Endothelial cell of umbilical vein (primary cell): ENCODE measurements around the gene CTSD. TPM values are rescaled to one million over a fixed set of nuclear protein-coding genes. Genes with fewer than 3 reads are reported as not detected.

ENCODE experiments used
- BruUV-seq: library from RNA; stranded (reverse); fragments of 400-500 nt; replicated peaks from 2 replicates; lab custom pipeline; 2021; lab: Mats Ljungman, UMichigan
- CTCF ChIA-PET: fragments of 300-600, 350-600 bp; sonication (Branson Sonifier 250); formaldehyde crosslinking; loops from one replicate; lab custom pipeline; 2021; ENCODE audit warnings: antibody characterized with exemption, inconsistent platforms; lab: Charles Lee
- POLR2A ChIA-PET: fragments of 300-600, 350-600 bp; sonication (Branson Sonifier 250); formaldehyde crosslinking; loops from one replicate; lab custom pipeline; 2021; ENCODE audit warnings: antibody characterized with exemption, inconsistent platforms; lab: Charles Lee
- DNase-seq: peaks from one replicate; pipeline ENCODE4 v3.0.0-alpha.2; 2011; ENCODE audit warnings: low read depth, low spot score
- FAIRE-seq: peaks from 2 replicates; lab custom pipeline; 2011; peaks lifted over from hg19 to GRCh38; lab: Jason Lieb, UNC
- H2AFZ ChIP-seq: 2 replicates; pipeline ENCODE4 v1.6.0; 2012; ENCODE audit warnings: low read depth, low read length, control low read depth, inconsistent platforms
- H3K27ac ChIP-seq: 2 replicates; pipeline ENCODE4 v1.5.1; 2011; ENCODE audit warnings: low read depth, mild to moderate bottlenecking, control low read depth, low read length, moderate library complexity; ENCODE audit not compliant: insufficient read depth
- H3K27me3 ChIP-seq, 2 experiments: 2 replicates each; pipeline versions ENCODE4 v1.6.0 to v1.6.1; 2011; ENCODE audit warnings: low read length in 2 of 2, mixed read lengths in 1 of 2; ENCODE audit not compliant: control insufficient read depth in 2 of 2, insufficient read depth in 2 of 2
- H3K36me3 ChIP-seq, 2 experiments: 2 replicates in 1 of 2; 3 replicates in 1 of 2; pipeline ENCODE4 v1.5.1; 2011; ENCODE audit warnings: low read length in 2 of 2, mild to moderate bottlenecking in 1 of 2, moderate library complexity in 1 of 2; ENCODE audit not compliant: control insufficient read depth in 2 of 2, insufficient read depth in 2 of 2; ENCODE audit errors: extremely low read depth in 1 of 2
- H3K4me1 ChIP-seq: 3 replicates; pipeline ENCODE4 v1.5.1; 2011; ENCODE audit warnings: mild to moderate bottlenecking, low read length; ENCODE audit not compliant: control insufficient read depth, insufficient read depth; ENCODE audit errors: extremely low read depth
- H3K4me2 ChIP-seq: 2 replicates; pipeline ENCODE4 v1.6.1; 2011; ENCODE audit warnings: low read length, control low read depth, mixed read lengths; ENCODE audit not compliant: insufficient read depth
- H3K4me3 ChIP-seq, 3 experiments: fragments of 200-600 bp in 1 of 3; sonication (generic), shearing (Covaris generic) in 1 of 3; replicated peaks in 1 of 3; 2 replicates each; pipeline ENCODE4 v1.5.1; 2011 to 2016; ENCODE audit warnings: control low read depth in 3 of 3, low read length in 3 of 3, mild to moderate bottlenecking in 2 of 3, inconsistent platforms in 1 of 3, low read depth in 1 of 3, moderate library complexity in 1 of 3; ENCODE audit not compliant: insufficient read depth in 1 of 3
- H3K79me2 ChIP-seq: 2 replicates; pipeline ENCODE4 v1.6.0; 2012; ENCODE audit warnings: low read length, inconsistent platforms; ENCODE audit not compliant: control insufficient read depth, insufficient read depth
- H3K9ac ChIP-seq: replicated peaks from 2 replicates; pipeline ENCODE3; 2011; ENCODE audit warnings: low read length, control low read depth; ENCODE audit not compliant: insufficient read depth; ENCODE audit errors: extremely low read depth
- H3K9me1 ChIP-seq: replicated peaks from 3 replicates; pipeline ENCODE4 v1.6.0; 2011; ENCODE audit warnings: mild to moderate bottlenecking, low read length; ENCODE audit not compliant: control insufficient read depth, insufficient read depth; ENCODE audit errors: extremely low read depth
- H3K9me3 ChIP-seq: replicated peaks from 2 replicates; pipeline ENCODE4 v1.5.1; 2012; ENCODE audit warnings: low read length, inconsistent platforms; ENCODE audit not compliant: control insufficient read depth, insufficient read depth
- H4K20me1 ChIP-seq: replicated peaks from 2 replicates; pipeline ENCODE3; 2011; ENCODE audit warnings: mild to moderate bottlenecking, low read length; ENCODE audit not compliant: control insufficient read depth, insufficient read depth; ENCODE audit errors: extremely low read depth
- CTCF ChIP-seq, 2 donors: IDR thresholded peaks; 1 replicate in 1 of 2; 2 replicates in 1 of 2; pipeline ENCODE4 v1.5.1; 2011; ENCODE audit warnings: low read length in 2 of 2, mild to moderate bottlenecking in 2 of 2, moderate library complexity in 2 of 2, control low read depth in 1 of 2, inconsistent platforms in 1 of 2, low read depth in 1 of 2; ENCODE audit not compliant: insufficient read depth in 1 of 2; ENCODE audit errors: extremely low read depth in 1 of 2
- EZH2 ChIP-seq: IDR thresholded peaks from 2 replicates; pipeline ENCODE4 v1.6.1; 2012; ENCODE audit warnings: borderline replicate concordance, low read depth, mild to moderate bottlenecking, moderate library complexity, low read length, inconsistent platforms; ENCODE audit not compliant: severe bottlenecking
- FOS ChIP-seq: IDR thresholded peaks from 2 replicates; pipeline ENCODE4 v1.6.1; 2011; ENCODE audit warnings: mild to moderate bottlenecking, low read length, moderate library complexity, borderline replicate concordance; ENCODE audit not compliant: insufficient read depth
- GATA2 ChIP-seq: IDR thresholded peaks from 2 replicates; pipeline ENCODE4 v1.7.0; 2011; ENCODE audit warnings: low read depth, mild to moderate bottlenecking, moderate library complexity, mixed read lengths, low read length; ENCODE audit not compliant: insufficient read length, insufficient read depth
- JUN ChIP-seq: IDR thresholded peaks from 2 replicates; pipeline ENCODE4 v1.6.1; 2011; ENCODE audit warnings: borderline replicate concordance, low read depth; ENCODE audit not compliant: insufficient read length, insufficient read depth
- MAX ChIP-seq: IDR thresholded peaks from 2 replicates; pipeline ENCODE4 v1.6.1; 2011; ENCODE audit not compliant: insufficient read depth, insufficient read length
- MYC ChIP-seq: IDR thresholded peaks from one replicate; pipeline ENCODE4 v1.6.1; 2011; ENCODE audit warnings: mild to moderate bottlenecking, low read depth, low read length
- POLR2A ChIP-seq: IDR thresholded peaks from 2 replicates; pipeline ENCODE4 v1.6.1; 2012; ENCODE audit warnings: low read depth, mild to moderate bottlenecking, control low read depth, low read length
- POLR2AphosphoS5 ChIP-seq: IDR thresholded peaks from 2 replicates; pipeline ENCODE4 v1.6.1; 2012; ENCODE audit warnings: low read depth, mild to moderate bottlenecking, control low read depth, low read length, moderate library complexity; ENCODE audit not compliant: insufficient read depth
- dilution Hi-C: fragments of 300-500 bp; cut with MboI; formaldehyde crosslinking; loops from one replicate; pipeline ENCODE4 v1.15.0; 2019; ENCODE audit warnings: low sequenced_read_pairs; ENCODE audit not compliant: extremely low pct_ligation_motif_present
- intact Hi-C: fragments of 100-400 bp; cut with micrococcal nuclease; formaldehyde crosslinking; loops from one replicate; pipeline ENCODE4 v1.10.0; 2022
- polyA plus RNA-seq, 4 experiments: library from polyadenylated mRNA; depleted of rRNA in 3 of 4; stranded (reverse) in 3 of 4; unstranded in 1 of 4; fragments of >200 nt; gene quantifications; 2 replicates each; pipeline versions ENCODE4 v1.2.1 to v1.2.3, GENCODE V29; 2011 to 2012; ENCODE audit warnings: missing spikeins in 1 of 4
- total RNA-seq: library from RNA; stranded (reverse); gene quantifications from 2 replicates; pipeline ENCODE4 v1.2.3, GENCODE V29; 2021

Gene CTSD
- total and polyA plus RNA-seq, 2 donors (not counting 3 experiments of a cell fraction or from before 2014, with no cell fraction given), result 215 to 248 TPM

GRCh38 chr11:1750481-1750839 lies 13.3 kb downstream of the CTSD start, which contains the start of gene IFITM10:
Gene IFITM10, minus strand, starts transcription at chr11:1750595. Its CDS starts 153 bp downstream, at chr11:1750442.
- Histone ChIP-seq H3K4me3 (no peak within 1 kb of the TSS), H4K20me1 (no peaks in the 10 kb centered on the region), H3K9ac (no peak within 1 kb of the TSS), H3K79me2 (no peaks in the 10 kb centered on the region), H3K9me3 (no peaks in the 10 kb centered on the region), H3K27me3 (peaks cover 15 to 16% of the 10 kb centered on the region in 2 experiments), H3K27ac (no peak within 1 kb of the TSS), H3K36me3 (peaks cover 0 to 9% of the 10 kb centered on the region in 2 experiments), H3K4me2 (no peak within 1 kb of the TSS), H3K9me1 (no peaks in the 10 kb centered on the region), H2AFZ (no peak within 1 kb of the TSS), H3K4me1 (no peaks in the 10 kb centered on the region)
- intact Hi-C loops (no loop called here), dilution Hi-C loops (no loop called here)
- CTCF ChIA-PET, result no interaction called here
- TF ChIP-seq JUN, result no peak
- no peak for TF ChIP-seq MYC
- no peak for TF ChIP-seq POLR2AphosphoS5
- no peak for TF ChIP-seq FOS
- TF ChIP-seq MAX, result no peak
- no peak for TF ChIP-seq GATA2
- TF ChIP-seq POLR2A, result no peak
- TF ChIP-seq CTCF (IDR thresholded peaks at IDR 0.05; ENCODE audit: extremely low read depth in 1 of 2, insufficient read depth in 1 of 2, low read depth in 1 of 2, low read length in 2 of 2), result no peak
- no peak for TF ChIP-seq EZH2
- no peak for DNase-seq
- no TSS peak for BruUV-seq
- FAIRE-seq, result no peak
- POLR2A ChIA-PET, result interaction anchor here (0.6 kb wide), 1 partner anchor 38 kb away, joined by 9 read pairs; no protein-coding TSS in a partner anchor
